AG09319 (cell line): ENCODE results near the gene LFNG.

ENCODE experiments used
- DNase-seq: peaks from one replicate; pipeline ENCODE4 v3.0.0-alpha.2; 2010; ENCODE audit warnings: low read depth; ENCODE audit errors: extremely low read depth
- TF ChIP-seq, protein P1 (sequence below): IDR thresholded peaks from 2 replicates; pipeline ENCODE4 v1.5.1; 2011; ENCODE audit warnings: low read depth, mild to moderate bottlenecking, inconsistent platforms, low read length, moderate library complexity

Gene LFNG

DNA sequence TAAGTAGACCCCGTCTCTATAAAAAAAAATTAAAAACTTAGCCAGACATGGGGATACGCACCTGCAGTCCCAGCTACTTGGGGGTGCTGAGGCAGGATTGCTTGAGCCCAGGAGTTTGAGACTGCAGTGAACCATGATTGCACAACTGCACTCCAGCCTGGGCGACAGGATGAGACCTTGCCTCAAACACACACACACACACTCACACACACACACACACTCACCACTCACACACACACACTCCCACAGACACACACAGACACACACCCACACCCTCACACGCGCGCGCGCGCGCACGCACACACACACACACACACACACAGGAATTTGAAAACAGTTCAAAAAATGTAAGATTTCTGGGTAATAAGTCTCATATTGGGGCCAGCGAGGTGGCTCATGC is 34.7 kb upstream of the LFNG start:
- TF ChIP-seq, protein P1, sequence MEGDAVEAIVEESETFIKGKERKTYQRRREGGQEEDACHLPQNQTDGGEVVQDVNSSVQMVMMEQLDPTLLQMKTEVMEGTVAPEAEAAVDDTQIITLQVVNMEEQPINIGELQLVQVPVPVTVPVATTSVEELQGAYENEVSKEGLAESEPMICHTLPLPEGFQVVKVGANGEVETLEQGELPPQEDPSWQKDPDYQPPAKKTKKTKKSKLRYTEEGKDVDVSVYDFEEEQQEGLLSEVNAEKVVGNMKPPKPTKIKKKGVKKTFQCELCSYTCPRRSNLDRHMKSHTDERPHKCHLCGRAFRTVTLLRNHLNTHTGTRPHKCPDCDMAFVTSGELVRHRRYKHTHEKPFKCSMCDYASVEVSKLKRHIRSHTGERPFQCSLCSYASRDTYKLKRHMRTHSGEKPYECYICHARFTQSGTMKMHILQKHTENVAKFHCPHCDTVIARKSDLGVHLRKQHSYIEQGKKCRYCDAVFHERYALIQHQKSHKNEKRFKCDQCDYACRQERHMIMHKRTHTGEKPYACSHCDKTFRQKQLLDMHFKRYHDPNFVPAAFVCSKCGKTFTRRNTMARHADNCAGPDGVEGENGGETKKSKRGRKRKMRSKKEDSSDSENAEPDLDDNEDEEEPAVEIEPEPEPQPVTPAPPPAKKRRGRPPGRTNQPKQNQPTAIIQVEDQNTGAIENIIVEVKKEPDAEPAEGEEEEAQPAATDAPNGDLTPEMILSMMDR = no peak

GRCh38 chr7:2487586-2488271 is 31.8 kb upstream of the LFNG start:
- no peak for DNase-seq
- TF ChIP-seq, protein P1 = no peak

More for the DNA sequence above, 34.7 kb upstream of the LFNG start:
- no peak for DNase-seq

DNA sequence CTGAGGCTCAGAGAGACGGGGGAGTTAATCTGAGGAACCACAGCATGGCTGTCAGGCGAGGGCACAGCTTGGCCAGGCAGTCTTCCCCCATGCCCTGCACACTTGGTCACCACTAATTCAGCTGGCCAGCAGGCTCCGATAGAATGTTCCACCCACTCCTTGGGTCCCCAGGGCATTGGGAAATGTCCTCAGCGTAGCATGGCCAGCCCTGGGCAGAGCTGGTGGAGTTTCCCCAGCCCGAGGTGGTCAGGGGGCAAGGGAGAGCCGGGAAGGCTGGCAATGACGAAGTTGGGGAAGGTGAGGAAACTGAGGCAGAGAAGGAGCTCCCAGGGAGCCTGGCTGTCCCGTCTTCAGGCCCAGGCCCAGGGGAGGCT is 31.3 kb upstream of the LFNG start:
- DNase-seq = no peak
- TF ChIP-seq, protein P1 = no peak

GRCh38 chr7:2488681-2489080 is 30.9 kb upstream of the LFNG start:
- no peak for DNase-seq
- TF ChIP-seq, protein P1 = no peak

DNA sequence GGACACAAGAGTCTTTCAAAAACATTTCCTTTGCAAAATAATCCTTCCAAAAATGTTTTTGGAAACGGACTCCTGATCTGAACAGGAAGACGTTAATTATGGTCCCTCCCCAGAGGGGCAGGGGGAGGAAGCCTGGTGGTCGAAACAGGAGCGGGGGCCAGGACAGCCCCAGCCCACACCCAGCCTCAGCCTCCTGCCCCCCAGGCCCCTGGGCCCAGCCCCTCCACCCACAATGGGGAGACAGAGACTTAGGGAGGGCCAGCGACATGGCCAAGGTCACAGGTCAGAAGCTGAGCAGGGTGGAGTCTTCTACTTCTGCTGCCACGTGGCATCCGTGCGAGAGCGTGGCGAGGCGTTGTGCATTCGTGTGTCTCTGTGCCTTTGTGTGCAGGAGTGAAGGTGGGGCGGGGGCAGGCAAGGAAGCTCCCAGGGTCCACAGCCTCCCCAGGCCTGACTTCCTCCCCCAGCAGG is 29.4 kb upstream of the LFNG start:
- no peak for DNase-seq
- TF ChIP-seq, protein P1 = no peak

DNA sequence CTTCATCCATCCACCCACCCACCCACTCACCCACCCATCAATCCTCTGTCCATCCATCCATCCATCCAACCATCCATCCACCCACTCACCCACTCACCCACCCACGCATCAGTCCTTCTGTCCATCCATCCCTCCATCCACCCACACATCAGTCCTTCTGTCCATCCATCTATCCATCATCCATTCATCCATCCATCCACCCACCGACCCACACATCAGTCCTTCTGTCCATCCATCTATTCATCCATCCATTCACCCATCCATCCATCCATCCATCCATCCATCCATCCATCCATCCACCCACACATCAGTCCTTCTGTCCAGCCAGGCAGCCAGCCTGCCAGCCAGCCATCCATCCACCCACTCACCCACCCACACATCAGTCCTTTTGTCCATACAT is 27.5 kb upstream of the LFNG start:
- TF ChIP-seq, protein P1 = no peak
- no peak for DNase-seq

DNA sequence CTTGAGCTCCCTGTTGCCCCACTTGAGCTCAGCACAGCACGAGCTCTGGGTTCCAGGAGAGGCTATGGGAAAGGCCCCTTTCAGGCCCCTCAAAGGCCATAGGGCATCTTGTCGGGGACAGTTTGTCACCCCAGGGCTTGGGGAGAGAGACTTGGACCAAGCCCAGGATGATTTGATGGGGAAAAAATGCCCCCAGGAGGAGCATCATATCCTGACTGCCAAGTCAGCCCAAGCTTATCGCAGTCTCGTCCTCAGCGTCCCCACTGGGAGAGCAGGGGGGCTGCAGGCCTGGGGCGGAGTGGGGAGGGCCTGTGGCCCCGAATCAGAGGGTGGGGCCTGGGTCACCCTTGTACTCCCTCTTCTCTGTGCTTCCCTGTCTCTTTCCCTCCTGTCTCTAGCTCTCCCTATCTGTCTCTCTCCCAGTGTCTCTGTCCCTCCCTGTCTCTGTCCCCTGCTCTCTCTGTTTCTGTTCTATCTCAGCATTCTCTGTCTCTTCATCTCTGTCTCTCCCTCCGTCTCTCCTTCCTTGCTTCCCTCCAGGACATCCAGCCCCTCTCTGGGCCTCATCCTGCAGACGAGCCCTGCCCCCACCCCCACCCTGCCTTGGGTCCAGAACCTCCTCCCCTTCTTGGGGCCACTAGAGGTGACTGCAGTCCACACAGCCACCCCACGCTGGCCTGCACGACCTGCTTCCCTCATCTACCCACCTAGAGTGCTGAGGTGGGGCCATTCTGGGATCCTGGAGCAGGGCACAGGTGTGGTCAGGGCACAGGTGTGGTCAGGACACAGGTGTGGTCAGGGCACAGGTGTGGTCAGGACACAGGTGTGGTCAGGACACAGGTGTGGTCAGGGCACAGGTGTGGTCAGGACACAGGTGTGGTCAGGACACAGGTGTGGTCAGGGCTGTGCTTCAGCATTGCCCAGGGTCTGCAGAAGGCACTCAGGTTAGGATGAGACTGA is 26.1 kb upstream of the LFNG start:
- DNase-seq = no peak
- TF ChIP-seq, protein P1 = no peak
